ENCODE results near the gene CDH8.

The CDH8 gene

DNA sequence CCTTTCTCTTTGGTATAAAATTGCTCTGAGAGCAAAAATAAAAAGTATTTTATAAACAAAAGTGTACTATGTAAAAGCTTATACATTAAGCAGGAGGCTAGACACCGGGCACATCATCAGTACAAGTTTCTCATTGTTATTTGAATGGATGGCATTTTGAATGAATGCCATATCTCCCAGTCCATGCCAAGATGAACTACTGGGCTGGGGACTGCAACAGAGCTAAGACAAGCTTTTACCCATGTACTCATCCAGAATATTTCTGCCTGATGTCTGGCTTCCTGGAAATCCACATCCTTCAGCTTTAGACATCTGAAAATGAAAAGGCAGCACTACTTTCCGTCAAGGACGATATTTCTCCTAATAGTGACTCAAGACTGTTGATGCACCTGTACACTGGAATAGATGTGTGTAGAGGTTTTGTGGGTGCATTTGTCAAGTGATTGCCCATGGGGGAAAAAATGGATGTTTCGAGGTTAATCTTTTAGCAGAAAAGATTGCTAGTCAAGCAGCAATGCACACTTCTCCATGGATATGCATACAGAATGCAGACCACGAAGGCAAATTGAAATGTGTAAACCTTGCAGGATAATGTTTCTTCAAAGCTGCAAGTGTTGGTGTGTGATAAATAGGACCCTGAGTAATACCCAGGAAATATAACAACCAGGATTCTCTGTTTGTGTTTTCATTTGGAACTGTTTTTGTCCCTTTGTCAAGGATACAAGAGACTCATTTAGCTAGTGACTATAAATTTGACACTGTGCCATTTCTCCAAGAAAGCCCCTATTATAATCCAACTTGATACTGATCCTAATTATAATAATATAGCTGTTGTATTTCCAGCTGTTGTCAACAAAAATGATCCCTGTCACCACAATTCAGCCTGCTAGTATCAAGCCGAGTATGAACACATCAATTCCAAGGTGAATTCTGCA, 173.8 kb downstream of the CDH8 start:
- no peaks in the 10 kb centered on the region for H4K20me1 ChIP-seq (ENCODE audit: insufficient read depth)
- H3K27ac ChIP-seq, result no peak overlapping the region
- TF ChIP-seq, protein P1, sequence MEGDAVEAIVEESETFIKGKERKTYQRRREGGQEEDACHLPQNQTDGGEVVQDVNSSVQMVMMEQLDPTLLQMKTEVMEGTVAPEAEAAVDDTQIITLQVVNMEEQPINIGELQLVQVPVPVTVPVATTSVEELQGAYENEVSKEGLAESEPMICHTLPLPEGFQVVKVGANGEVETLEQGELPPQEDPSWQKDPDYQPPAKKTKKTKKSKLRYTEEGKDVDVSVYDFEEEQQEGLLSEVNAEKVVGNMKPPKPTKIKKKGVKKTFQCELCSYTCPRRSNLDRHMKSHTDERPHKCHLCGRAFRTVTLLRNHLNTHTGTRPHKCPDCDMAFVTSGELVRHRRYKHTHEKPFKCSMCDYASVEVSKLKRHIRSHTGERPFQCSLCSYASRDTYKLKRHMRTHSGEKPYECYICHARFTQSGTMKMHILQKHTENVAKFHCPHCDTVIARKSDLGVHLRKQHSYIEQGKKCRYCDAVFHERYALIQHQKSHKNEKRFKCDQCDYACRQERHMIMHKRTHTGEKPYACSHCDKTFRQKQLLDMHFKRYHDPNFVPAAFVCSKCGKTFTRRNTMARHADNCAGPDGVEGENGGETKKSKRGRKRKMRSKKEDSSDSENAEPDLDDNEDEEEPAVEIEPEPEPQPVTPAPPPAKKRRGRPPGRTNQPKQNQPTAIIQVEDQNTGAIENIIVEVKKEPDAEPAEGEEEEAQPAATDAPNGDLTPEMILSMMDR (conservative IDR thresholded peaks at IDR 0.05; ENCODE audit: low read depth, low read length), result no peak
- H3K4me1 ChIP-seq (ENCODE audit: low read depth, poor library complexity, severe bottlenecking), result no peaks in the 10 kb centered on the region
- H3K4me3 ChIP-seq (IDR thresholded peaks at IDR 0.05; ENCODE audit: insufficient read depth, low read depth, low read length), result no peak overlapping the region
- H3K4me2 ChIP-seq, result no peak overlapping the region
- H3K36me3 ChIP-seq (ENCODE audit: insufficient read depth), result no peaks in the 10 kb centered on the region
- no peaks in the 10 kb centered on the region for H3K27me3 ChIP-seq (ENCODE audit: insufficient read depth, low read depth)
- H2AFZ ChIP-seq (ENCODE audit: low read depth), result no peak overlapping the region
- H3K9ac ChIP-seq, result no peak overlapping the region
- H3K79me2 ChIP-seq (ENCODE audit: insufficient read depth, low read depth), result no peaks in the 10 kb centered on the region

- H4K20me1 ChIP-seq (ENCODE audit: insufficient read depth), result no peaks in the 10 kb centered on the region
- H3K36me3 ChIP-seq (ENCODE audit: insufficient read depth), result no peaks in the 10 kb centered on the region
- no peak overlapping the region for H2AFZ ChIP-seq (ENCODE audit: low read depth)
- TF ChIP-seq, protein P1 (conservative IDR thresholded peaks at IDR 0.05; ENCODE audit: low read depth, low read length), result no peak
- no peak overlapping the region for H3K4me2 ChIP-seq
- no peaks in the 10 kb centered on the region for H3K27me3 ChIP-seq (ENCODE audit: insufficient read depth, low read depth)
- no peak overlapping the region for H3K4me3 ChIP-seq (IDR thresholded peaks at IDR 0.05; ENCODE audit: insufficient read depth, low read depth, low read length)
- no peaks in the 10 kb centered on the region for H3K79me2 ChIP-seq (ENCODE audit: insufficient read depth, low read depth)
- H3K4me1 ChIP-seq (ENCODE audit: low read depth, poor library complexity, severe bottlenecking), result no peaks in the 10 kb centered on the region
- H3K9ac ChIP-seq, result no peak overlapping the region
- no peak overlapping the region for H3K27ac ChIP-seq
Measured at GRCh38 chr16:61858988-61859387, 177.2 kb downstream of the CDH8 start.

DNA sequence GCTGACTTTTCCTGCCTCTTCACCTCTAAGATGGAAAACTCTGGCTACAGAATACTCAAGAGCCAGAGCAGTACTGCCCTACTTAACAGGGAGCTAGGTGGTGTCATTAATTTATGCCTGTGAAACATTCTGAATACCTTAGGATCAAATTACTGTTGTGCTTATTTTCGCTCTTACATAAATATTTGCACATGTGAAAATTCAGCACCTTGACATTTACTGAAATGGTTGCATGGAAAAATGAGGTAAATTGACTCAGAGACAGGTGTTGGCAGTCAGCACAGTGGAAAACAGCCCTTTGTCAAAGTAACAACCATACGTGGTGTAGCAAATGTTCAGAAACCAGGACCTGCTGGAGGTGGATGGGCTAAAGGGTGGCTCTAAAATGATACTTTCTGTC, 193.6 kb downstream of the CDH8 start:
- H3K4me1 ChIP-seq (ENCODE audit: low read depth, poor library complexity, severe bottlenecking), result no peaks in the 10 kb centered on the region

DNA sequence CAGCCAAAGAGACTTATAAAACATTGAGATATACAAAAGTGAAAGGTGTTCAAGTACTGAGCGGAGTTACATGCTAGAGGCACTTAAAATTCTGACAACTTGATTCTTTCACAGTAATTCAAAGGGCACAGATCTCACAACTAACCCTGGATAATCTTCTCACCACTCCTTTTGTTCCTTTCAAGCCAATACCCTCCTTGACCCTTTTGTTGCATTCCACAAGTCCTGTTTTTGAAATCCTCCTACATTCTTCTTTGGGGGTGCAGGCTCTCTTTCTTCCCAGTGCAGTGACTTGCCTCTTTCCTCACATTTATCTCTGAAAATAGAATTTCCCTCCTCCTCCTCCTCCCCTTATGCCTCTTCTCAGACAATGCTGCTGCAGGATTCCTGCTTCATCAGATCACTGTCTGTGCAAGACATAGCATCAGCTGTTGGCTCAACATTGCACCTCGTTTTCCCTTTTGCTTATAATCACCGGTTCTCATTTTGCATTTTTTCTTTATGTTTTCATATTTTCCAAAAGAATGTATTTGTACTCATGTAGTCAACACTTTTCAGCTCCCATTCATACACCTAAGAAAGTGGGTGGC, 199.3 kb downstream of the CDH8 start:
- Histone ChIP-seq H3K9ac (no peak overlapping the region), H3K4me3 (IDR thresholded peaks at IDR 0.05; ENCODE audit: insufficient read depth, low read depth, low read length) (no peak overlapping the region), H3K27me3 (ENCODE audit: insufficient read depth, low read depth) (no peaks in the 10 kb centered on the region), H2AFZ (ENCODE audit: low read depth) (no peak overlapping the region), H3K36me3 (ENCODE audit: insufficient read depth) (no peaks in the 10 kb centered on the region), H3K27ac (no peak overlapping the region), H3K4me2 (no peak overlapping the region), H3K79me2 (ENCODE audit: insufficient read depth, low read depth) (no peaks in the 10 kb centered on the region), H3K4me1 (ENCODE audit: low read depth, poor library complexity, severe bottlenecking) (no peaks in the 10 kb centered on the region), H4K20me1 (ENCODE audit: insufficient read depth) (no peaks in the 10 kb centered on the region)
- TF ChIP-seq, protein P1 (conservative IDR thresholded peaks at IDR 0.05; ENCODE audit: low read depth, low read length), result no peak

More for the DNA sequence above, 193.6 kb downstream of the CDH8 start:
- H3K27ac ChIP-seq, result no peak overlapping the region
- TF ChIP-seq, protein P1 (conservative IDR thresholded peaks at IDR 0.05; ENCODE audit: low read depth, low read length), result no peak
- H3K36me3 ChIP-seq (ENCODE audit: insufficient read depth), result no peaks in the 10 kb centered on the region
- H3K4me3 ChIP-seq (IDR thresholded peaks at IDR 0.05; ENCODE audit: insufficient read depth, low read depth, low read length), result no peak overlapping the region
- no peaks in the 10 kb centered on the region for H3K79me2 ChIP-seq (ENCODE audit: insufficient read depth, low read depth)
- H3K9ac ChIP-seq, result no peak overlapping the region
- no peaks in the 10 kb centered on the region for H4K20me1 ChIP-seq (ENCODE audit: insufficient read depth)
- H3K27me3 ChIP-seq (ENCODE audit: insufficient read depth, low read depth), result no peaks in the 10 kb centered on the region
- H3K4me2 ChIP-seq, result no peak overlapping the region
- H2AFZ ChIP-seq (ENCODE audit: low read depth), result no peak overlapping the region
